LNCaP clone FGC (cell line): ENCODE measurements around the gene CSNK1A1.

Experiments
- DNase-seq: peaks from one replicate; pipeline ENCODE4 v3.0.0-alpha.2; 2011; ENCODE audit warnings: low read depth
- H3K4me3 ChIP-seq: 2 replicates; pipeline ENCODE4 v1.5.1; 2011; ENCODE audit warnings: mild to moderate bottlenecking, low read depth, low read length, control low read depth
- CTCF ChIP-seq: IDR thresholded peaks from 2 replicates; pipeline ENCODE4 v1.5.1; 2012; ENCODE audit warnings: mild to moderate bottlenecking; ENCODE audit not compliant: control insufficient read depth, insufficient read depth; ENCODE audit errors: extremely low read depth

Gene CSNK1A1

DNA sequence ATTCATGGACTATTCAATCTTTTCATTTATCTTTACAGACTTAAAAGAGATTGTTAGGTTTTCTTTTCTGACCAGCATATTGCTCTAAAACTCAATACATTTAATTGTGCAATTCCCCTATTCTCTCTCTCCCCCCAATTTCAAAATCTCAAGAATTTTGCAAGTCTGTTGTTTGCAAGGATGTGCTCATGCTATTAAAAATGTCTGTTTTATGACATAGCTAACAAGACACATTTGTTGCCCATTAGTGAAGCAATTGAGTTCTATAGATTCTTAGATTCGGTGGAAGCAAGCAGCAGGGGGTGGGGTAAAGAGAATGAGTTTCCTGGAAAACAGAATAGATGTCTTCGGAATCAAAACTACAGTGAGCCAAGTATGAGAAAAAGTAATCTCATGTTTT is 8.5 kb upstream of the CSNK1A1 start:
- no peak for DNase-seq
- H3K4me3 ChIP-seq, result no peak overlapping the region
- TF ChIP-seq CTCF, result no peak

DNA sequence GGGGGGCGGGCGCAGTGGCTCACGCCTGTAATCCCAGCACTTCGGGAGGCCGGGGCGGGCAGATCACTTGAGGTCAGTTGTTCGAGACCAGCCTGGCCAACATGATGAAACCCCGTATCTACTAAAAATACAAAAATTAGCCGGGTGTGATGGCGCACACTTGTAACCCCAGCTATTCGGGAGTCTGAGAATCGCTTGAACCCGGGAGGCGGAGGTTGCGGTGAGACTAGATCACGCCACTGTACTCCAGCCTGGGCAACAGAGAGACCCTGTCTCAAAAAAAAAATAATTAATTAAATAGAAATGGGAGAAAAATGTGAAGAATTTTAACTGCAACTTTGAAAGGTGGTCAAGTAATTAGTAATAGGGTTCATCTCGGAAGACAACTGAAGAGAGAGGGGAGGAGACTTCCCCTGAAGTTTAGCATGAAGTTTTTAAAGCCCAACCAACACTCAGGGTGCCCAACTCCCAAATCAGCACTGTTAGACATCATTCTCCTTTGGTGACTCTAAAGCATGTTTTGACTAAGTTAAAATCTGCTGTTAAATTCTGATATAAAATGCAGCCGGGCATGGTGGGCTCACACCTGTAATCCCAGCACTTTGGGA is 1.4 kb upstream of the CSNK1A1 start:
- DNase-seq, result no peak
- H3K4me3 ChIP-seq, result peak overlapping the region; percentile 92
- no peak for TF ChIP-seq CTCF

GRCh38 chr5:149552038-149552494 is 827 bp upstream of the CSNK1A1 start:
- DNase-seq, result no peak
- no peak for TF ChIP-seq CTCF
- H3K4me3 ChIP-seq, result peak overlapping the region; percentile 92

DNA sequence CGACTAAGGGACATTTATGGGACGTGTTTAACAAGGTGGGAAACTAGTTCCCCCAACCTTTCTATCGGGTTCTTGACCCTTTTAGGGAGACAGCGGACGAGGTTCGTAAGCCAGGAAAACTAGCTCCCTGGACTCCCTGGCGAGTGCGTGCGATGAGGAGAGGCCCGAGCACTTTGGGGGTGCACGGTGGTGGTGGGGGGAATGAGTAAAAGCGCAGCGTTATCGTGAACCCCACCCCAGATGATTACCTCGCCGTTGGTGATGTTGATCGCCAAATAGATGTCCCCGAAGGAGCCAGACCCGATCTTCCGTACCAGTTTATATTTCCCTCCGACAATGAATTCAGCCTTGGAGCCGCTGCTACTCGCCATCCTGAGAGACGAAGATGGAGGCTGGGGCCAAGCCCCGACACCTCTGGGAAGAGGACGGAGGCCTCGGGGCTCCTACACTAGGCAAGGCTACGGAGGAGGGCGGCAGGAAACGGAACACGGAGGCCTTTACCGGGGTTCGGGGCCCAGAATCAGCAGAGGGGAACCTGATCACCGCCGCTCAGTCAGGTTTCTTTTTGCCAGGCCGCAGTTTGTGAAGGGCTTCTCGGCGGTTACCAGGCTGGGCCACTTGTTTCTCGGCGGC is 529 bp downstream of the CSNK1A1 start:
- peak overlapping the region; percentile 92 for H3K4me3 ChIP-seq
- DNase-seq, result no peak
- no peak for TF ChIP-seq CTCF

GRCh38 chr5:149550268-149550583 is 1.0 kb downstream of the CSNK1A1 start:
- peak overlapping the region; percentile 92 for H3K4me3 ChIP-seq
- TF ChIP-seq CTCF, result no peak
- no peak for DNase-seq

- peak overlapping the region; percentile 92 for H3K4me3 ChIP-seq
- DNase-seq, result no peak
- no peak for TF ChIP-seq CTCF
These were observed 1.6 kb downstream of the CSNK1A1 start for GRCh38 chr5:149549461-149550267.
